Effector CD8-positive, alpha-beta T cell (primary cell): Measurements from ENCODE around the gene WDFY4.

Experiments
- DNase-seq: peaks from one replicate; lab custom pipeline; 2025; lab: John Stamatoyannopoulos, UW

The WDFY4 gene

GRCh38 chr10:48744587-48744986 is 59.9 kb downstream of the WDFY4 start:
- DNase-seq, result no peak

GRCh38 chr10:48745662-48746245 is 61.1 kb downstream of the WDFY4 start:
- no peak for DNase-seq

- DNase-seq, result no peak
Observed at GRCh38 chr10:48748573-48748972, 63.9 kb downstream of the WDFY4 start.

GRCh38 chr10:48749254-48749787 is 64.6 kb downstream of the WDFY4 start:
- DNase-seq, result no peak

- DNase-seq, result no peak
Observed at GRCh38 chr10:48750019-48750418, 65.3 kb downstream of the WDFY4 start.

- no peak for DNase-seq
Observed at GRCh38 chr10:48750991-48751390, 66.3 kb downstream of the WDFY4 start.

- no peak for DNase-seq
Observed at GRCh38 chr10:48751730-48752129, 67.1 kb downstream of the WDFY4 start.

- no peak for DNase-seq
Observed at GRCh38 chr10:48758411-48758810, 73.7 kb downstream of the WDFY4 start.

- no peak for DNase-seq
Observed at GRCh38 chr10:48759113-48759901, 74.6 kb downstream of the WDFY4 start.

- DNase-seq, result no peak
Observed at GRCh38 chr10:48760983-48761382, 76.3 kb downstream of the WDFY4 start.

GRCh38 chr10:48762064-48763042 is 77.7 kb downstream of the WDFY4 start:
- no peak for DNase-seq

GRCh38 chr10:48763403-48763965 is 78.8 kb downstream of the WDFY4 start:
- no peak for DNase-seq

GRCh38 chr10:48764486-48764885 is 79.8 kb downstream of the WDFY4 start:
- no peak for DNase-seq

GRCh38 chr10:48765039-48765438 is 80.4 kb downstream of the WDFY4 start:
- no peak for DNase-seq

- no peak for DNase-seq
Observed at GRCh38 chr10:48765527-48765926, 80.9 kb downstream of the WDFY4 start.

- no peak for DNase-seq
Observed at GRCh38 chr10:48767373-48768143, 82.9 kb downstream of the WDFY4 start.

GRCh38 chr10:48768144-48768766 is 83.6 kb downstream of the WDFY4 start:
- no peak for DNase-seq

GRCh38 chr10:48768926-48769325 is 84.3 kb downstream of the WDFY4 start:
- no peak for DNase-seq

GRCh38 chr10:48769706-48770435 is 85.2 kb downstream of the WDFY4 start:
- DNase-seq, result no peak

GRCh38 chr10:48770561-48771089 is 86.0 kb downstream of the WDFY4 start:
- no peak for DNase-seq
